ENCODE measurements around the gene LARGE1.

LARGE1 gene

GRCh38 chr22:33851821-33852384 lies 68.4 kb downstream of the LARGE1 start:
- DNase-seq (ENCODE audit: low read depth): no peak
- H3K4me3 ChIP-seq (ENCODE audit: low read depth, low read length): no peak overlapping the region
- TF ChIP-seq, protein P1, sequence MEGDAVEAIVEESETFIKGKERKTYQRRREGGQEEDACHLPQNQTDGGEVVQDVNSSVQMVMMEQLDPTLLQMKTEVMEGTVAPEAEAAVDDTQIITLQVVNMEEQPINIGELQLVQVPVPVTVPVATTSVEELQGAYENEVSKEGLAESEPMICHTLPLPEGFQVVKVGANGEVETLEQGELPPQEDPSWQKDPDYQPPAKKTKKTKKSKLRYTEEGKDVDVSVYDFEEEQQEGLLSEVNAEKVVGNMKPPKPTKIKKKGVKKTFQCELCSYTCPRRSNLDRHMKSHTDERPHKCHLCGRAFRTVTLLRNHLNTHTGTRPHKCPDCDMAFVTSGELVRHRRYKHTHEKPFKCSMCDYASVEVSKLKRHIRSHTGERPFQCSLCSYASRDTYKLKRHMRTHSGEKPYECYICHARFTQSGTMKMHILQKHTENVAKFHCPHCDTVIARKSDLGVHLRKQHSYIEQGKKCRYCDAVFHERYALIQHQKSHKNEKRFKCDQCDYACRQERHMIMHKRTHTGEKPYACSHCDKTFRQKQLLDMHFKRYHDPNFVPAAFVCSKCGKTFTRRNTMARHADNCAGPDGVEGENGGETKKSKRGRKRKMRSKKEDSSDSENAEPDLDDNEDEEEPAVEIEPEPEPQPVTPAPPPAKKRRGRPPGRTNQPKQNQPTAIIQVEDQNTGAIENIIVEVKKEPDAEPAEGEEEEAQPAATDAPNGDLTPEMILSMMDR (IDR thresholded peaks at IDR 0.05; ENCODE audit: low read depth, low read length): no peak
- TF ChIP-seq MAX (IDR thresholded peaks at IDR 0.05; ENCODE audit: low read depth, low read length): no peak
- TF ChIP-seq POLR2A (IDR thresholded peaks at IDR 0.05; ENCODE audit: extremely low read depth, insufficient read length): no peak
- no peak for TF ChIP-seq MYC (IDR thresholded peaks at IDR 0.05; ENCODE audit: low read depth, low read length)

DNA sequence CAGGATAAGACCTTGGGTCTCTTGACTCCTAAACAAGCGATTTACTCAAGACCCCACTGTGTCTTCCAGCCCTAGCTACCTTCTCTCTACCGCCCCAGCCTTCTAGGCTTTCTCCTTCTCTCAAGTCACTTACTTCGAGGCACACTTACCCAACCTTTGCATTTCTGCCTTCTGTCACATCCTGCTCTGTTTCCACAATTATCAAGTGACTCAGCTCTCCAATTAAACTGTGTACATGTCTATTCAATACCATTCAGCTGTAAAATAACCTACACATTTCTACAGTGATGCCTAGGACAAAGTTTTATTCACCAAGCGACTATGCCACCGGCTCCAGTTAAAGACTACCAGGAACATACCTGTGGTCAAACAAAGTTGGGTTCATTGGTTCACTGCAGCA lies 69.0 kb downstream of the LARGE1 start:
- DNase-seq (ENCODE audit: low read depth): peak; percentile 62
- TF ChIP-seq MYC (IDR thresholded peaks at IDR 0.05; ENCODE audit: low read depth, low read length) (no peak), MAX (IDR thresholded peaks at IDR 0.05; ENCODE audit: low read depth, low read length) (no peak), POLR2A (IDR thresholded peaks at IDR 0.05; ENCODE audit: extremely low read depth, insufficient read length) (no peak)
- TF ChIP-seq, protein P1 (IDR thresholded peaks at IDR 0.05; ENCODE audit: low read depth, low read length): no peak
- no peak overlapping the region for H3K4me3 ChIP-seq (ENCODE audit: low read depth, low read length)

DNA sequence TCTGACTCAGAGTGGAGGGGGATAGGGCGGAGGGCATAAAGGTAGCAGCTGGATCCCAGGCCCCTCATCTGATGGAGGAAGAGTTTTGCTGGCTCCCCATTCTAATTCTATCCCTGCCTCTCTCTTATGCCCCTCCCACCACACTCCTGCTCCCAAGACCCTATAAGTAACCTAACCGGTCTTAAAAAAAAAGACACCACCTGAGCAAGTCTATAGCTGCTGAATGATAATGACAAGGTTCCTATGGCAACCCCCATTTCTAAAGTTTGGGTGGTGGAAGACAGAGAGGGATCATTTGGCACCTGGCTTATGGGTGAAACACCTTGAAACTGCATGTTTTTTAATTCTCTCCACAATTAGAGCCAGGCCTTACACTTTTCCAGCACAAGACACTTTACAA lies 69.6 kb downstream of the LARGE1 start:
- no peak for TF ChIP-seq MAX (IDR thresholded peaks at IDR 0.05; ENCODE audit: low read depth, low read length)
- no peak for TF ChIP-seq POLR2A (IDR thresholded peaks at IDR 0.05; ENCODE audit: extremely low read depth, insufficient read length)
- TF ChIP-seq, protein P1 (IDR thresholded peaks at IDR 0.05; ENCODE audit: low read depth, low read length): no peak
- DNase-seq (ENCODE audit: low read depth): no peak
- H3K4me3 ChIP-seq (ENCODE audit: low read depth, low read length): no peak overlapping the region

DNA sequence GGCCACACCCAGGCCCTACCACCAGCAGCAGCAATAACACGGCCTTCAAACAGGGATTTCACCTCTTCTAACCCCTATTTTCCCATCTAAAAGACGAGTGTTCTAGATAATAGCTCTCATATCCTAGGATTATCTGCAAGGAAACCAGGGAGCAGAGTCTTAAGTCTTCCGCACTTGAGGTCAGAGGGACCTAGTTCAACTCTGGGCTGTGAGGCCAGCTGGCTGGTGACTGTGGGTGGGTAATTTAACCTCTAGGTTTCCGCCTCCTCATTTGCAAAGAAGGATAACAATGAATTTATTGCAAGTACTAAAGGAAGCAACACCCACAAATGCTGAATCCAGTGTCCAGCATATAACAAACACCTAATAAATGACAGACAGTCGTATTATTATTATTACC lies 70.1 kb downstream of the LARGE1 start:
- TF ChIP-seq MYC (IDR thresholded peaks at IDR 0.05; ENCODE audit: low read depth, low read length): no peak
- TF ChIP-seq MAX (IDR thresholded peaks at IDR 0.05; ENCODE audit: low read depth, low read length): no peak
- no peak for TF ChIP-seq POLR2A (IDR thresholded peaks at IDR 0.05; ENCODE audit: extremely low read depth, insufficient read length)
- TF ChIP-seq, protein P1 (IDR thresholded peaks at IDR 0.05; ENCODE audit: low read depth, low read length): no peak
- no peak overlapping the region for H3K4me3 ChIP-seq (ENCODE audit: low read depth, low read length)
- no peak for DNase-seq (ENCODE audit: low read depth)

- H3K4me3 ChIP-seq (ENCODE audit: low read depth, low read length): no peak overlapping the region
- TF ChIP-seq, protein P1 (IDR thresholded peaks at IDR 0.05; ENCODE audit: low read depth, low read length): no peak
- TF ChIP-seq POLR2A (IDR thresholded peaks at IDR 0.05; ENCODE audit: extremely low read depth, insufficient read length) (no peak), MYC (IDR thresholded peaks at IDR 0.05; ENCODE audit: low read depth, low read length) (no peak), MAX (IDR thresholded peaks at IDR 0.05; ENCODE audit: low read depth, low read length) (no peak)
- peak; percentile 22 for DNase-seq (ENCODE audit: low read depth)
Observed at GRCh38 chr22:33848251-33848650, 72.0 kb downstream of the LARGE1 start.

Measured in NB4 (cell line).